Spleen (tissue), 11 donors: Measurements from ENCODE around the gene E2F3. TPM values are rescaled to one million over a fixed set of nuclear protein-coding genes. Genes with fewer than 3 reads are reported as not detected.
"Not testable (repeated sequence)": the region's sequence is repeated elsewhere in the genome, so short reads cannot be mapped to it uniquely, and the experiment has no call there.

Experiments
- DNase-seq: peaks from one replicate; pipeline ENCODE4 v3.0.0-alpha.2; 2020
- H3K27ac ChIP-seq, 8 donors: fragments of 200-600 bp; sonication (generic) in 7 of 8; 1 replicate in 4 of 8; 2 replicates in 4 of 8; pipeline versions ENCODE4 v1.5.0 to v1.8.0; 2016 to 2021; ENCODE audit warnings: inconsistent platforms in 4 of 8, mild to moderate bottlenecking in 4 of 8, moderate library complexity in 1 of 8
- H3K27me3 ChIP-seq, 7 donors: fragments of 200-600 bp; sonication (generic) in 6 of 7; replicated peaks in 1 of 7; 1 replicate in 4 of 7; 2 replicates in 3 of 7; pipeline versions ENCODE4 v1.5.0 to v1.8.0; 2016 to 2021; ENCODE audit warnings: inconsistent platforms in 3 of 7, mild to moderate bottlenecking in 1 of 7
- H3K36me3 ChIP-seq, 6 donors: fragments of 200-600 bp; sonication (generic) in 5 of 6; 1 replicate in 4 of 6; 2 replicates in 2 of 6; pipeline versions ENCODE4 v1.5.0 to v1.8.0; 2016 to 2021; ENCODE audit warnings: inconsistent platforms in 2 of 6
- H3K4me1 ChIP-seq, 6 donors: fragments of 200-600 bp; sonication (generic) in 5 of 6; 1 replicate in 3 of 6; 2 replicates in 3 of 6; pipeline versions ENCODE4 v1.5.0 to v1.8.0; 2016 to 2021; ENCODE audit warnings: inconsistent platforms in 3 of 6
- H3K4me3 ChIP-seq, 8 donors: fragments of 200-600 bp; sonication (generic) in 7 of 8; 1 replicate in 4 of 8; 2 replicates in 4 of 8; pipeline versions ENCODE4 v1.5.0 to v1.8.0; 2016 to 2021; ENCODE audit warnings: inconsistent platforms in 4 of 8, mild to moderate bottlenecking in 4 of 8, moderate library complexity in 2 of 8
- H3K9me3 ChIP-seq, 8 donors: fragments of 200-600 bp; sonication (generic) in 7 of 8; 1 replicate in 4 of 8; 2 replicates in 4 of 8; pipeline versions ENCODE4 v1.5.0 to v1.8.0; 2016 to 2021; ENCODE audit warnings: inconsistent platforms in 4 of 8
- CTCF ChIP-seq, 11 experiments: fragments of 200-600 bp in 7 of 11; fragments of 450-650 bp in 4 of 11; sonication (generic) in 4 of 11; IDR thresholded peaks in 8 of 11; conservative IDR thresholded peaks in 3 of 11; 1 replicate in 7 of 11; 2 replicates in 4 of 11; pipeline versions ENCODE4 v1.4.0 to v1.8.0; 2016 to 2021; ENCODE audit warnings: antibody characterized with exemption in 11 of 11, inconsistent platforms in 4 of 11, mild to moderate bottlenecking in 1 of 11
- POLR2A ChIP-seq, 3 donors: fragments of 450-650 bp; IDR thresholded peaks; one replicate each; pipeline ENCODE4 v1.5.1; 2017; ENCODE audit warnings: antibody characterized with exemption in 3 of 3, mild to moderate bottlenecking in 1 of 3
- POLR2AphosphoS5 ChIP-seq, 3 donors: sonication (generic); formaldehyde crosslinking; IDR thresholded peaks; one replicate each; pipeline ENCODE4 v1.5.1; 2017; ENCODE audit warnings: antibody characterized with exemption in 3 of 3
- WGBS, 5 donors: extraction: QIAGEN DNeasy Blood & Tissue Kit in 3 of 5; methylation state at CpG; one replicate each; pipeline versions ENCODE4 v1.1.5 to v1.1.7; 2013 to 2018; 5-methylcytosine and 5-hydroxymethylcytosine counted together
- intact Hi-C: fragments of 100-400 bp; cut with DNase I; formaldehyde crosslinking; loops from one replicate; pipeline ENCODE4 v1.15.0; 2023; ENCODE audit warnings: low total_unique reads
- polyA plus RNA-seq, 3 donors: library from polyadenylated mRNA; stranded (reverse); fragments of 200-250 nt; gene quantifications; one replicate each; pipeline ENCODE4 v1.2.1, GENCODE V29; 2013
- total RNA-seq, 7 donors: library from RNA; depleted of rRNA in 3 of 7; stranded (reverse); fragments of >200 nt in 3 of 7; fragmentation: NEBNext Ultra II Directional in 4 of 7; extraction: Animal tissue kit (Norgen Biotek cat#: 25700) in 4 of 7; gene quantifications; one replicate each; pipeline versions ENCODE4 v1.1.0 to v1.2.1, GENCODE V29; 2016 to 2021
- donor health status: healthy with polysubstance abuse.
- donor health status: DM: no; HTN: no; CAD: no; lungs with moderate emphysema.
- donor health status: DM: no; HTN: no; CAD: no.
- donor health status: Bipolar disorder and iron deficiency.
- donor health status: healthy.
- donor health status: DM: no; HTN: no; CAD: no.
- donor health status: DM: yes; HTN: yes; CAD: no.

Gene E2F3
- total and polyA plus RNA-seq, 10 donors = 5.8 to 22.9 (median 14.8) TPM

DNA sequence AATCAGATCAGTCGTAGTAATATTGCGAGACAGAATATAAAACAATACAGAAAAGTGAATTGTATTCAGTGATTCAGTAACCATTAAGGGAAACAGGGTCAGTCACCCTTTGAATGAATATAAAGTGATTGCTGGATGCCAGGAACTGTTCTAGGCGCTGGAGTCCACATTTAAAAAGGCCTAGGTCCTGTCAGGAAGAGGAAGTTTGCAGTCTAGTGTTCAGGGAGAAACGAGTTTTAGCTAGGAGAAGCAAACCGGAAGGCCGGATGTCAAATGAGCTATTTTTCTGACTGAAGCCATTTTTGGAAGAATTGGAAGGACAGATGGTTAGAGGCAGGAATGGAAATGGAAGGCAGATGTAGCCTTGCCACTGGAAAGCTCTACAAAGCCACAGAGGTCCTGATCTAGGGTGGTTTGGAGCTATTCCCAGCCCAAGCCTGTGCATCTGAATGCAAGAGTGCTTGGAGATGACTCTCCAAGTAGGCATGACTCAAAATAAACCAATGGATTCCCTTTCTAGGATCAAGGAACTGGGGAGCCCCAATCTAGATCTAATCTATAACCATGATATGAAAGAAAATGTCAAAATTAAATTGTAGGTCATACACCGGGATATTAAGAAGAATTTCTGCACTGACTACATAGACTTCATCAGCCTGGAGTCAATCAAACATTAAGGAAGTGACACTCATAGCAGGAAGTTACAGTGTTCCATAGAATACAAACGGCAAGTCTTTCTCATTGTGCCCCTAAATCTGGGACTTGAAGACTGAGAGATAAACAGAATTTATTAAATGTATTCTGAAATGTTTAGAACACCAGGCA, 95.7 kb downstream of the E2F3 start:
- Histone ChIP-seq H3K27ac (peak overlapping the region; percentile 15 to 77 (median 65)), H3K9me3 (no peaks in the 10 kb centered on the region), H3K4me3 (no peak overlapping the region), H3K36me3 (peaks cover 0 to 6% (median 0%) of the 10 kb centered on the region in 6 donors), H3K27me3 (no peaks in the 10 kb centered on the region), H3K4me1 (peaks cover 0 to 23% (median 9%) of the 10 kb centered on the region in 6 donors)
- 39 to 63% (median 52%) methylated on average over 8 of the region's 8 CpGs for WGBS, 5 donors
- TF ChIP-seq CTCF (IDR thresholded peaks at IDR 0.05 in 8 of 11, conservative IDR thresholded peaks at IDR 0.05 in 3 of 11) (no peak), POLR2AphosphoS5 (IDR thresholded peaks at IDR 0.05) (no peak), POLR2A (IDR thresholded peaks at IDR 0.05) (no peak)
- intact Hi-C loops = no loop called here
- no peak for DNase-seq

GRCh38 chr6:20498041-20498385, 96.3 kb downstream of the E2F3 start:
- Histone ChIP-seq H3K36me3 (peaks cover 0 to 6% (median 0%) of the 10 kb centered on the region in 6 donors), H3K4me3 (no peak overlapping the region), H3K9me3 (no peaks in the 10 kb centered on the region), H3K4me1 (peaks cover 0 to 23% (median 9%) of the 10 kb centered on the region in 6 donors), H3K27ac (peak overlapping the region in 5 of 8 donors; percentile 26 to 77 (median 65)), H3K27me3 (no peaks in the 10 kb centered on the region)
- TF ChIP-seq POLR2A (IDR thresholded peaks at IDR 0.05) (no peak), CTCF (IDR thresholded peaks at IDR 0.05 in 8 of 11, conservative IDR thresholded peaks at IDR 0.05 in 3 of 11) (no peak), POLR2AphosphoS5 (IDR thresholded peaks at IDR 0.05) (no peak)
- intact Hi-C loops = no loop called here
- DNase-seq = no peak
- 88 to 100% (median 91%) methylated on average over 2 of the region's 2 CpGs for WGBS, 5 donors

DNA sequence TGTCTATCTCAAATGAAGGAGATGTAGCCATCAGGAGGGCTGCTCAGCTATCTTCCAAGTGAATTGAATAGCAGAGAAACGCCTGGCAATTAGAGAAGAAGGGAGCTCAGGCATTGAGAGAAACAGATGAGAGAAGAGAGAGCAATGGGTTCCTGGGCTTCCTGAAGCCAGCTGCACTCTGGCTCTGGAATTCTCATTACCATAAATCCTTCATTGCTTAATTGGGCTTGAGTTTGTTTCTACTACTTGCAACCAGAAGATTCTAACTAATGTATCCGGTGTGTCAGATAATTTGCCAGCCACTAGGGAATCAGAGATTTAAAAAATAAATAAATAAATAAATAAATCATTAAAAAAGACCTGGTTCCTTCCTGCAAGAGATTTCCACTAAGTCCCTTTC, 107.5 kb downstream of the E2F3 start:
- TF ChIP-seq CTCF (IDR thresholded peaks at IDR 0.05 in 8 of 11, conservative IDR thresholded peaks at IDR 0.05 in 3 of 11) (no peak), POLR2AphosphoS5 (IDR thresholded peaks at IDR 0.05) (no peak), POLR2A (IDR thresholded peaks at IDR 0.05) (no peak)
- 80 to 86% (median 83%) methylated on average over 2 of the region's 2 CpGs for WGBS, 5 donors
- H3K4me3 ChIP-seq = no peak overlapping the region

GRCh38 chr6:20511852-20512251, 110.2 kb downstream of the E2F3 start:
- Histone ChIP-seq H3K4me3 (no peak overlapping the region), H3K9me3 (no peaks in the 10 kb centered on the region), H3K4me1 (no peaks in the 10 kb centered on the region), H3K36me3 (no peaks in the 10 kb centered on the region), H3K27ac (no peak overlapping the region), H3K27me3 (no peaks in the 10 kb centered on the region)
- TF ChIP-seq POLR2AphosphoS5 (IDR thresholded peaks at IDR 0.05) (no peak), POLR2A (IDR thresholded peaks at IDR 0.05) (no peak), CTCF (IDR thresholded peaks at IDR 0.05 in 8 of 11, conservative IDR thresholded peaks at IDR 0.05 in 3 of 11) (no peak)
- no peak for DNase-seq
- WGBS, 5 donors = 80 to 100% (median 84%) methylated on average over 2 of the region's 2 CpGs
- intact Hi-C loops = no loop called here

More for the DNA sequence above, 107.5 kb downstream of the E2F3 start:
- H3K9me3 ChIP-seq = no peaks in the 10 kb centered on the region
- DNase-seq = no peak
- H3K27ac ChIP-seq = no peak overlapping the region
- H3K36me3 ChIP-seq = no peaks in the 10 kb centered on the region
- intact Hi-C loops = no loop called here
- no peaks in the 10 kb centered on the region for H3K27me3 ChIP-seq
- H3K4me1 ChIP-seq = no peaks in the 10 kb centered on the region

- not testable (repeated sequence) for H3K27ac ChIP-seq, H3K4me3 ChIP-seq, H3K36me3 ChIP-seq, H3K27me3 ChIP-seq, DNase-seq, H3K9me3 ChIP-seq
- intact Hi-C loops = loop anchor here (5.0 to 10.0 kb wide), 2 partner anchors 123 to 420 kb away; partner anchors contain the start of gene E2F3
- 87 to 95% (median 88%) methylated on average over 3 of the region's 3 CpGs for WGBS, 5 donors
- H3K4me1 ChIP-seq = peaks cover 5 to 14% (median 11%) of the 10 kb centered on the region in 6 donors
These were observed 123.5 kb downstream of the E2F3 start for GRCh38 chr6:20525208-20525607.
